B cell (primary cell): Measurements from ENCODE around the gene CEP350. TPM values are rescaled to one million over a fixed set of nuclear protein-coding genes. Genes with fewer than 3 reads are reported as not detected.

Experiments used
- ATAC-seq: fragments of 200-7000 bp; cut with Tn5 transposase; one replicate; pipeline ENCODE4 v1.10.0; 2021; ENCODE audit warnings: low read depth, mild to moderate bottlenecking, moderate number of reproducible peaks, moderate library complexity
- CTCF ChIA-PET: fragments of 350-600 bp; sonication (Branson Sonifier 250); formaldehyde crosslinking; loops from one replicate; lab custom pipeline; 2021; ENCODE audit warnings: antibody characterized with exemption, inconsistent platforms; lab: Charles Lee
- POLR2A ChIA-PET: fragments of 350-600 bp; sonication (Branson Sonifier 250); formaldehyde crosslinking; loops from one replicate; lab custom pipeline; 2021; ENCODE audit warnings: antibody characterized with exemption; lab: Charles Lee
- DNase-seq: peaks from one replicate; pipeline ENCODE4 v3.0.0; 2013
- H2AFZ ChIP-seq: 2 replicates; pipeline ENCODE4 v1.6.1; 2012; ENCODE audit warnings: mild to moderate bottlenecking, low read depth, low read length; ENCODE audit not compliant: insufficient read depth, poor library complexity, severe bottlenecking
- H3K27ac ChIP-seq, 2 donors: 1 replicate in 1 of 2; 2 replicates in 1 of 2; pipeline ENCODE4 v1.5.1; 2012 to 2013; ENCODE audit warnings: low read length in 2 of 2, mild to moderate bottlenecking in 2 of 2, moderate library complexity in 1 of 2
- H3K27me3 ChIP-seq, 4 experiments: fragments of 200-600 bp in 1 of 4; sonication (generic) in 1 of 4; replicated peaks in 1 of 4; 1 replicate in 2 of 4; 2 replicates in 2 of 4; pipeline versions ENCODE4 v1.6.1 to v1.7.0; 2013 to 2016; ENCODE audit warnings: low read length in 3 of 4, mild to moderate bottlenecking in 2 of 4, mixed read lengths in 1 of 4, moderate library complexity in 1 of 4; ENCODE audit not compliant: insufficient read depth in 4 of 4, control insufficient read depth in 3 of 4; ENCODE audit errors: control extremely low read depth in 1 of 4
- H3K36me3 ChIP-seq, 2 experiments: replicated peaks in 1 of 2; 1 replicate in 1 of 2; 2 replicates in 1 of 2; pipeline versions ENCODE4 v1.6.1 to v1.7.1; 2013; ENCODE audit warnings: low read length in 1 of 2; ENCODE audit not compliant: insufficient read depth in 2 of 2, control insufficient read depth in 1 of 2; ENCODE audit errors: control extremely low read depth in 1 of 2, extremely low read depth in 1 of 2
- H3K4me1 ChIP-seq, 2 donors: fragments of 200-600 bp in 1 of 2; sonication (generic) in 1 of 2; 1 replicate in 1 of 2; 2 replicates in 1 of 2; pipeline versions ENCODE4 v1.5.1 to v1.6.1; 2013 to 2017; ENCODE audit warnings: low read length in 2 of 2; ENCODE audit not compliant: control insufficient read depth in 2 of 2, insufficient read depth in 2 of 2
- H3K4me2 ChIP-seq: replicated peaks from 2 replicates; pipeline ENCODE3; 2012; ENCODE audit warnings: mild to moderate bottlenecking, low read depth, low read length; ENCODE audit not compliant: poor library complexity, severe bottlenecking
- H3K4me3 ChIP-seq, 5 experiments: fragments of 200-600 bp in 1 of 5; sonication (generic) in 1 of 5; 1 replicate in 3 of 5; 2 replicates in 2 of 5; pipeline versions ENCODE4 v1.5.1 to v1.7.0; 2011 to 2016; ENCODE audit warnings: low read length in 4 of 5, mild to moderate bottlenecking in 4 of 5, low read depth in 2 of 5, control low read depth in 1 of 5, moderate library complexity in 1 of 5; ENCODE audit not compliant: insufficient read depth in 1 of 5; ENCODE audit errors: control extremely low read depth in 1 of 5, extremely low read depth in 1 of 5
- H3K79me2 ChIP-seq: fragments of 200-600 bp; sonication (generic); one replicate; pipeline ENCODE4 v1.6.0; 2016; ENCODE audit warnings: low read length; ENCODE audit not compliant: control insufficient read depth, insufficient read depth
- H3K9ac ChIP-seq: fragments of 200-600 bp; sonication (generic); 2 replicates; pipeline ENCODE4 v1.6.1; 2017; ENCODE audit warnings: mild to moderate bottlenecking, low read length, moderate library complexity
- H3K9me3 ChIP-seq, 3 donors: one replicate each; pipeline versions ENCODE4 v1.6.1 to v1.7.1; 2013; ENCODE audit warnings: low read length in 2 of 3; ENCODE audit not compliant: control insufficient read depth in 2 of 3, insufficient read depth in 1 of 3; ENCODE audit errors: control extremely low read depth in 1 of 3
- H4K20me1 ChIP-seq: 2 replicates; pipeline ENCODE4 v1.6.0; 2012; ENCODE audit warnings: mild to moderate bottlenecking, low read length; ENCODE audit not compliant: insufficient read depth, control insufficient read depth, poor library complexity, severe bottlenecking
- H3K27ac Mint-ChIP-seq: one replicate; pipeline ENCODE4 v1.8.0; 2021; ENCODE audit warnings: mixed read lengths
- H3K27me3 Mint-ChIP-seq: one replicate; pipeline ENCODE4 v1.8.0; 2021; ENCODE audit warnings: mixed read lengths
- H3K4me1 Mint-ChIP-seq: one replicate; pipeline ENCODE4 v1.8.0; 2021; ENCODE audit warnings: mixed read lengths
- H3K4me3 Mint-ChIP-seq: one replicate; pipeline ENCODE4 v1.8.0; 2021; ENCODE audit warnings: mixed read lengths
- H3K9me3 Mint-ChIP-seq: one replicate; pipeline ENCODE4 v1.8.0; 2022; ENCODE audit warnings: mixed read lengths; ENCODE audit not compliant: insufficient read depth
- EZH2 ChIP-seq: IDR thresholded peaks from 2 replicates; pipeline ENCODE4 v1.6.1; 2012; ENCODE audit warnings: borderline replicate concordance, low read depth, mild to moderate bottlenecking, moderate library complexity, low read length; ENCODE audit not compliant: insufficient read depth, poor library complexity, severe bottlenecking
- WGBS: methylation state at CpG from one replicate; pipeline ENCODE4 v1.1.5; 2013; ENCODE audit warnings: missing lambda C conversion rate; ENCODE audit not compliant: insufficient coverage; 5-methylcytosine and 5-hydroxymethylcytosine counted together
- intact Hi-C: fragments of 100-400 bp; cut with micrococcal nuclease; formaldehyde crosslinking; loops from one replicate; pipeline ENCODE4 v1.10.0; 2022
- polyA plus RNA-seq: library from polyadenylated mRNA; depleted of rRNA; stranded (reverse); fragments of >200 nt; gene quantifications from 2 replicates; pipeline ENCODE4 v1.2.3, GENCODE V29; 2012
- total RNA-seq, 2 donors: library from RNA; stranded (reverse); fragments of 120-200 nt in 1 of 2; gene quantifications; 1 replicate in 1 of 2; 2 replicates in 1 of 2; pipeline versions ENCODE4 v1.2.3 to v1.2.4, GENCODE V29; 2013 to 2022
- TF ChIP-seq, protein P1 (sequence below): fragments of 200-600 bp; IDR thresholded peaks from one replicate; pipeline ENCODE4 v1.8.0; 2022; ENCODE audit warnings: antibody characterized with exemption, mild to moderate bottlenecking

Gene CEP350
- total and polyA plus RNA-seq, 2 donors (not counting 1 experiment from before 2014, with no cell fraction given): 7.4 to 92.3 TPM

DNA sequence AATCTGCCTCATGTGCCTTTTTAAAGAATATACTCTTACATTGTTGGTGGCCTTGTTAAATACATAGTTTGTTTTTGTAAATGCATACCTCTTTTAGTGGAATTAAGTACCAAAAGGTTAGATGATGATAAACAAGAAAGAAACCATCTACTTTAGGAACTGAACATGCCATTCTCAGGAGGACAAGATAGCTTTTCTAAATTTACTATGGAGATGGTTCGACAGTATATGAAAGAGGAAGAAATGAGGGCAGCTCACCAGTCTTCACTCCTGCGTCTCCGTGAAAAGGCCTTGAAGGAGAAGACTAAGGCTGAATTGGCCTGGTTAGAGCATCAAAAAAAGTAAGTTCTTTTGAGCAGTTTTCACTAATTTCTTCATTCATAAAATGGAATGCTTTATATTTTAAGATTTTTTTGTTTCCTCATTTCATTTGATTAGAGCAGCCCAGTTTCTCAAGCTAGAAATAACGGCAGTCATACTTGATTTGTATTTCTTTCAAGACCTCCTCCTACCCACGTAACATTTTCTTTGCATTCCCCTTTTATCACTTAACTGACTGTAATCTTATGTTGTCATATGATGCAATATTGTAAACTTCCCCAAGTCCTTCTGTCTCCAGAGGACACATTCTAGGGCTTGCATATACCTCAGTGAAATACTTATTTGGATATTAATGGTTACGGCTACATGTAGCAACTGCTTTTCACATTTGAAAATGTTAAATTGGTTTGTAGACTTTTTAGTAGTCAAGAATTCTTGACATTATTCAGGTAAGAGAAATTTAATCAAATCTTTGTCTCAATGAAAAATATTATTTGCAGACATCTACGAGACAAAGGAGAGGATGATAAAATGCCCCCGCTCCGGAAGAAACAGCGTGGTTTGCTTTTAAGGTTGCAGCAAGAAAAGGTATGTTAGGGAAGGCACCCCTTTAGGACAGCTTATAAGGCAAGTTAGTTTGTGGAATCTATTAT, 99.3 kb downstream of the CEP350 start:
- intact Hi-C loops: no loop called here
- H3K4me3 ChIP-seq: no peak overlapping the region
- no peak overlapping the region for H3K27ac Mint-ChIP-seq
- no peak overlapping the region for H2AFZ ChIP-seq
- no peaks in the 10 kb centered on the region for H3K79me2 ChIP-seq
- no peaks in the 10 kb centered on the region for H4K20me1 ChIP-seq
- no peaks in the 10 kb centered on the region for H3K27me3 ChIP-seq
- peaks cover 6% of the 10 kb centered on the region for H3K4me1 Mint-ChIP-seq
- DNase-seq: no peak
- ATAC-seq: no peak
- H3K4me2 ChIP-seq: no peak overlapping the region
- H3K9me3 Mint-ChIP-seq: no peaks in the 10 kb centered on the region
- no peak overlapping the region for H3K9ac ChIP-seq
- H3K27ac ChIP-seq: no peak overlapping the region
- 100% methylated on average over 2 of the region's 10 CpGs for WGBS
- CTCF ChIA-PET: no interaction called here
- no peaks in the 10 kb centered on the region for H3K4me1 ChIP-seq
- peaks cover 16 to 64% of the 10 kb centered on the region in 2 experiments for H3K36me3 ChIP-seq
- POLR2A ChIA-PET: no interaction called here
- H3K27me3 Mint-ChIP-seq: no peaks in the 10 kb centered on the region
- no peak overlapping the region for H3K4me3 Mint-ChIP-seq
- no peak for TF ChIP-seq EZH2
- TF ChIP-seq, protein P1, sequence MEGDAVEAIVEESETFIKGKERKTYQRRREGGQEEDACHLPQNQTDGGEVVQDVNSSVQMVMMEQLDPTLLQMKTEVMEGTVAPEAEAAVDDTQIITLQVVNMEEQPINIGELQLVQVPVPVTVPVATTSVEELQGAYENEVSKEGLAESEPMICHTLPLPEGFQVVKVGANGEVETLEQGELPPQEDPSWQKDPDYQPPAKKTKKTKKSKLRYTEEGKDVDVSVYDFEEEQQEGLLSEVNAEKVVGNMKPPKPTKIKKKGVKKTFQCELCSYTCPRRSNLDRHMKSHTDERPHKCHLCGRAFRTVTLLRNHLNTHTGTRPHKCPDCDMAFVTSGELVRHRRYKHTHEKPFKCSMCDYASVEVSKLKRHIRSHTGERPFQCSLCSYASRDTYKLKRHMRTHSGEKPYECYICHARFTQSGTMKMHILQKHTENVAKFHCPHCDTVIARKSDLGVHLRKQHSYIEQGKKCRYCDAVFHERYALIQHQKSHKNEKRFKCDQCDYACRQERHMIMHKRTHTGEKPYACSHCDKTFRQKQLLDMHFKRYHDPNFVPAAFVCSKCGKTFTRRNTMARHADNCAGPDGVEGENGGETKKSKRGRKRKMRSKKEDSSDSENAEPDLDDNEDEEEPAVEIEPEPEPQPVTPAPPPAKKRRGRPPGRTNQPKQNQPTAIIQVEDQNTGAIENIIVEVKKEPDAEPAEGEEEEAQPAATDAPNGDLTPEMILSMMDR: no peak
- peaks cover 0 to 1% (median 0%) of the 10 kb centered on the region in 3 donors for H3K9me3 ChIP-seq

DNA sequence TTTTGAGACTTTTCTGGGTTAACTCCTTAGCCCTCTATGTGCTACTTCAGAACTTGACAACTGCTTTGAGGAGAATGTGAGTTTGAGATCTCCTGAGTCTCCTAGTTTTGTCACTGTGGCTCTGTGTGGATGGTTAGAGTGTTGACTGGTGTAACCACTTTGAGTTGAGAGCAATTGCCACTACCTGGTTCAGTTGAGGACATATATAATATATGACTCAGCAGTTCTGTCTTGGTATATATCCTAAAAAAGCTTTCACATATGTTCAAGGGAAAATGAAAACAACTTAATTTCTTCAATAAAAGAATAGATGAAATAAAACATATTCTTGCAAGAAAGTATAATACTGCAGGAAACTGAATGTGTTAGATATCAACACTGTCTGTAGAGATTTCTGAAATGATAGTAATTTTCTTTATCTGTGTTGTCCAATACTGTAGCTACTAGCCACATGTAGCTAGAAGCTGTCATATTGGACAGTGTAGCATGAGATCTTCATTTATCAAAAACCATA, 103.3 kb downstream of the CEP350 start:
- H3K27ac ChIP-seq: no peak overlapping the region
- no peaks in the 10 kb centered on the region for H3K27me3 ChIP-seq
- peaks cover 0 to 1% (median 0%) of the 10 kb centered on the region in 3 donors for H3K9me3 ChIP-seq
- H3K4me2 ChIP-seq: no peak overlapping the region
- TF ChIP-seq, protein P1: no peak
- no peak overlapping the region for H3K4me3 ChIP-seq
- no peak overlapping the region for H3K4me3 Mint-ChIP-seq
- H3K36me3 ChIP-seq: peaks cover 11 to 51% of the 10 kb centered on the region in 2 experiments
- ChIA-PET CTCF (no interaction called here), POLR2A (no interaction called here)
- H3K79me2 ChIP-seq: no peaks in the 10 kb centered on the region
- ATAC-seq: no peak
- H4K20me1 ChIP-seq: no peaks in the 10 kb centered on the region
- H3K9me3 Mint-ChIP-seq: no peaks in the 10 kb centered on the region
- H3K27me3 Mint-ChIP-seq: no peaks in the 10 kb centered on the region
- H3K4me1 ChIP-seq: no peaks in the 10 kb centered on the region
- H3K4me1 Mint-ChIP-seq: peaks cover 6% of the 10 kb centered on the region
- no peak overlapping the region for H3K27ac Mint-ChIP-seq
- H2AFZ ChIP-seq: no peak overlapping the region
- DNase-seq: no peak
- intact Hi-C loops: no loop called here
- no peak overlapping the region for H3K9ac ChIP-seq
